BJ (cell line): ENCODE data around the gene PAX1. TPM values are rescaled to one million over a fixed set of nuclear protein-coding genes. Genes with fewer than 3 reads are reported as not detected.

Experiments used
- CTCF ChIA-PET: fragments of 350-600 bp; formaldehyde crosslinking; extraction: SDS; loops from one replicate; lab custom pipeline; 2021; ENCODE audit warnings: antibody characterized with exemption, inconsistent platforms; lab: Yijun Ruan, JAX
- POLR2A ChIA-PET: fragments of 300-600 bp; sonication (Branson Sonifier 250); formaldehyde crosslinking; extraction: SDS; loops from one replicate; lab custom pipeline; 2021; ENCODE audit warnings: antibody characterized with exemption; lab: Charles Lee
- DNase-seq: peaks from one replicate; pipeline ENCODE4 v3.0.0-alpha.2; 2011; ENCODE audit warnings: low read depth
- H3K27me3 ChIP-seq: 2 replicates; pipeline ENCODE4 v1.6.0; 2011; ENCODE audit warnings: low read length; ENCODE audit not compliant: control insufficient read depth, insufficient read depth
- H3K36me3 ChIP-seq: 2 replicates; pipeline ENCODE4 v1.5.1; 2011; ENCODE audit warnings: low read length; ENCODE audit not compliant: control insufficient read depth, insufficient read depth
- H3K4me3 ChIP-seq: 2 replicates; pipeline ENCODE4 v1.5.1; 2011; ENCODE audit warnings: low read depth, mild to moderate bottlenecking, control low read depth, low read length
- CTCF ChIP-seq: IDR thresholded peaks from 2 replicates; pipeline ENCODE4 v1.5.1; 2011; ENCODE audit warnings: low read depth, mild to moderate bottlenecking, control low read depth, inconsistent platforms, low read length, moderate library complexity; ENCODE audit not compliant: insufficient read depth
- polyA plus RNA-seq: library from polyadenylated mRNA; depleted of rRNA; stranded (reverse); fragments of >200 nt; gene quantifications from 2 replicates; pipeline ENCODE4 v1.2.3, GENCODE V29; 2011; rRNA removed
- small RNA-seq: library from RNA; depleted of rRNA; stranded (forward); fragments of <200 nt; gene quantifications from one replicate; pipeline ENCODE3, GENCODE V24; 2012; ENCODE audit warnings: low replicate concordance, low read depth; ENCODE audit not compliant: insufficient read length

PAX1 gene
- polyA plus RNA-seq, 1 experiment, result not detected

GRCh38 chr20:21739682-21740081 is 34.2 kb downstream of the PAX1 start:
- H3K36me3 ChIP-seq, result no peaks in the 10 kb centered on the region
- POLR2A ChIA-PET, result no interaction called here
- DNase-seq, result no peak
- no peaks in the 10 kb centered on the region for H3K27me3 ChIP-seq
- CTCF ChIA-PET, result no interaction called here
- no peak for TF ChIP-seq CTCF
- H3K4me3 ChIP-seq, result no peak overlapping the region

GRCh38 chr20:21741266-21741665 is 35.8 kb downstream of the PAX1 start:
- TF ChIP-seq CTCF, result no peak
- Histone ChIP-seq H3K4me3 (no peak overlapping the region), H3K36me3 (no peaks in the 10 kb centered on the region), H3K27me3 (no peaks in the 10 kb centered on the region)
- no peak for DNase-seq
- POLR2A ChIA-PET, result no interaction called here
- CTCF ChIA-PET, result no interaction called here

- DNase-seq, result no peak
- POLR2A ChIA-PET, result no interaction called here
Observed at GRCh38 chr20:21762646-21763045, 57.2 kb downstream of the PAX1 start.

GRCh38 chr20:21767200-21767738 is 61.8 kb downstream of the PAX1 start:
- Histone ChIP-seq H3K36me3 (no peaks in the 10 kb centered on the region), H3K27me3 (no peaks in the 10 kb centered on the region), H3K4me3 (no peak overlapping the region)
- ChIA-PET CTCF (interaction anchor here (0.7 kb wide), 1 partner anchor 12 kb away, joined by 3 read pairs; no protein-coding TSS in a partner anchor), POLR2A (no interaction called here)
- TF ChIP-seq CTCF, result no peak
- no peak for DNase-seq

More at GRCh38 chr20:21762646-21763045, 57.2 kb downstream of the PAX1 start:
- Histone ChIP-seq H3K4me3 (no peak overlapping the region), H3K27me3 (no peaks in the 10 kb centered on the region), H3K36me3 (no peaks in the 10 kb centered on the region)
- TF ChIP-seq CTCF, result no peak
- CTCF ChIA-PET, result no interaction called here

- no peak for TF ChIP-seq CTCF
- POLR2A ChIA-PET, result no interaction called here
- Histone ChIP-seq H3K4me3 (no peak overlapping the region), H3K27me3 (no peaks in the 10 kb centered on the region), H3K36me3 (no peaks in the 10 kb centered on the region)
- CTCF ChIA-PET, result no interaction called here
- DNase-seq, result no peak
Observed at GRCh38 chr20:21767739-21768223, 62.3 kb downstream of the PAX1 start.

Small RNA genes lying within 50 kb of the gene (small RNA-seq; reads per million reads assigned to genes)
- not detected for gene RPL41P1

Other genes starting within 250 kb of the PAX1 start
- gene NKX2-2, start 191.6 kb upstream of the PAX1 start, polyA plus RNA-seq, result not detected in 2 replicates